Measurements from ENCODE around the gene DBX1.
"Not testable (repeated sequence)": the region's sequence is repeated elsewhere in the genome, so short reads cannot be mapped to it uniquely, and the experiment has no call there.

Gene DBX1

GRCh38 chr11:20161923-20162744 is 1.9 kb upstream of the DBX1 start:
- DNase-seq (ENCODE audit: low read depth): no peak

- no peak for DNase-seq (ENCODE audit: low read depth)
These were observed 1.1 kb upstream of the DBX1 start for GRCh38 chr11:20161230-20161918.

- DNase-seq (ENCODE audit: low read depth): no peak
These were observed 551 bp downstream of the DBX1 start for GRCh38 chr11:20159466-20160381.

GRCh38 chr11:20158597-20159257 is 1.5 kb downstream of the DBX1 start:
- DNase-seq (ENCODE audit: low read depth): no peak

- DNase-seq (ENCODE audit: low read depth): no peak
These were observed 2.5 kb downstream of the DBX1 start for GRCh38 chr11:20157728-20158127.

GRCh38 chr11:20156876-20157613 is 3.2 kb downstream of the DBX1 start:
- peak; percentile 32 for DNase-seq (ENCODE audit: low read depth)

DNA sequence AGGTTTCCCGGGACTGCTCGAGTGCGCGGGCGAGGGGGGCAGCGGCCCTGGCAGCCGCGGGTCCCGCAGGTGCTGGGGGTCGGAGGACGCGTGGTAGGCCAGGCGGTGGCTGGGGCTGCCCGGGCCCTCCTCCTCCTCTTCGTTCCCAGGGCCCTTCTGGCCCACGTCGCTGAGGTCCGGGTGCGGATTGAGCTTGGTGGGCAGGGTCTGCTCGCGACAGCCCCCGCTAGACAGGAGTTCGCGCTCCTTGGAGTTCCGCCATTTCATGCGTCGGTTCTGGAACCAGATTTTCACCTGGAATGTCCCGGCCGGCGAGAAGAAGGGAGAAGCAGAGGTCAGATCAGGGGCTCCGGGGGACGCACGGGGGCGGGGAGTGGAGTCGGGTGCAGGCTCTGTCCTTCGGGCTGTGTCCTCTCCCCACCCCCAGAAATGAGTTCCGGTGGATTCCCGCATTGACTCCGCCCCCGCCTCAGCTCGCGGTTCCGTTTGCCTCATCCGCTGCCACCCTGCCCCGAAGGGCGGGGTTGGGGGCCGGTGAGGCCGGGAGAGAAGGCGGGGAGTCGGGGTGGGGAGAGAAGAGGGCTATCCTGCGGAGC is 3.9 kb downstream of the DBX1 start:
- DNase-seq (ENCODE audit: low read depth): peak; percentile 40

GRCh38 chr11:20155683-20156279 is 4.5 kb downstream of the DBX1 start:
- DNase-seq (ENCODE audit: low read depth): no peak

- DNase-seq (ENCODE audit: low read depth): no peak
These were observed 5.9 kb downstream of the DBX1 start for GRCh38 chr11:20154381-20154780.

DNA sequence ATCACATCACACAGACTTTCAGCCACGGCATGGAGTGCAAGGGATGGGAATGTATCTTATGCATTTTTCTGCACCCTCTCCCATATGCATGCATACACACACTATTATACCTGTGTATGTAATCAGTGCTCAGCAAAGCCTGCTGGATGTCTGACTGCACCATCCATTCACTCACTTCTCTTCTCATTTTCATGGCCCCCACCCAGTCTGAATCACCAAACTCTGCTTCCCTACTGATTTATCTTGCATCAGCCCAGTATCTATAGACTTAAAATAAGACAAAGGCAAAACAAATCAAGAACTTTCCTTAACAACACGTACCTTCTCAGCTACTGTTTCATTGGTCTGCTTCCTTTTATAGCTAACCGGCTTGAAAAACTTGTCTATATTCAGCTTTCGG is 21.6 kb downstream of the DBX1 start:
- no peak for DNase-seq (ENCODE audit: low read depth)

GRCh38 chr11:20137637-20138036 is 22.6 kb downstream of the DBX1 start:
- no peak for DNase-seq (ENCODE audit: low read depth)

GRCh38 chr11:20134991-20135736 is 25.1 kb downstream of the DBX1 start:
- no peak for DNase-seq (ENCODE audit: low read depth)

- no peak for DNase-seq (ENCODE audit: low read depth)
These were observed 27.6 kb downstream of the DBX1 start for GRCh38 chr11:20132667-20133039.

- peak; percentile 20 for DNase-seq (ENCODE audit: low read depth)
These were observed 28.2 kb downstream of the DBX1 start for GRCh38 chr11:20131788-20132666.

DNA sequence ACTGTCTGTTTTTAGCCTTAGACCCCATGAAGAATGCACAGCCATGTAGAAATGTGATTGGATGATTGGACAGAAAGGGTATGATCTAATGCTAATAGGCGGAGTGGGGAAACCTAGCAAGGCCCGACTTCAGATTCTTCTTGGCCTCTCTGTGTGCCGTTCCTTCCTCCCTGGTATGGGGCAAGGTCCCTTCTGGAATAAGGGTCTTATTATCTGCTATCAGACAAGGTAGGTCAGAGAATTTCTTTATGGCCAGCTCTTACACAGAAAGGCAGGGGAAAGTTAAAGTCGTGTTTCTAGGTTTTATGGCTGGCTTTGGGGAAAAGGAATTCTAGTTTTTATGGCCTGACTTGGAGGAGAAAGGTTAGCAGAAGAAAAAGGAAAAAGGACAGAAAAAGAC is 30.6 kb downstream of the DBX1 start:
- DNase-seq (ENCODE audit: low read depth): no peak

GRCh38 chr11:20128528-20128825 is 31.8 kb downstream of the DBX1 start:
- not testable (repeated sequence) for DNase-seq (ENCODE audit: low read depth)

DNA sequence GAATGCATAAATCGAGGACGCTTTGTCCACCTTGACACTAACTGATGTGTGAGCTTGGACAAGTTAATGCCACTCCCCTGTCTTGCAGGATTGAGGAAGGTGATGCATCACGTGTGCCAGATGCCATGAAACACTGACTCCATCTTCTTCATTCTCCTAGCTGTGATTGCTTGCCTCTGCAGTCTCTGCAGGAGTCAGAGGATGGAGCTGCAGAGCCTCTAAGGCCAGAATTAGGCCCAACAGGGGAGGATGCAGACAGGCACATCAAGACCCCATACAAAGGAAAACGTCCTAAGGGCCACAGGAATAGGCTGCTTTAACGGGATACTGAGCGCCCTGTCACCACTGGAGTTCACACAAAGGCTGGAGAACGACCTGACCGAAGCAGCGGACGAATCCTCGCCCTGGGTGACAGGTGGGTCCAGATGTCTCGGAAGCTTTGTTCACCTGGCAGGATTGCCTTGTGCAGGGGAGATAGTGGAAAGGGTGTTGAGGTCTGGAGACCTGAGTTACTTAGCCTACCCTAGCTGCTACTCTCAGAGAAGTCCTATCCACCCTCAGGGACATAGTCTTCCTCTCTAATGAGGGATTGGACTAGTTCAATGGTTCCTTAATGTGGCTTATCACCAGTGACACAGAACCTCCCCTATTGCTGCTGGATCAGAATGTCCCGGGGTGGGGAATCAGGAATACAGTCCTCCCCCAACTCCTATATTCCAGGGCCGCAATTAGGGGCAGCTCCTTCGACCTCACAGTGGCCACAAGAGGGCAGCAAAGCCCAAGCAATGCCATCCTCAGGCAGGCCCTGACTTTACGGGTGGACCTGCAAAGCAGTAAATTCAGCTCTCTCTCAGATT is 32.4 kb downstream of the DBX1 start:
- peak; percentile 64 for DNase-seq (ENCODE audit: low read depth)

DNA sequence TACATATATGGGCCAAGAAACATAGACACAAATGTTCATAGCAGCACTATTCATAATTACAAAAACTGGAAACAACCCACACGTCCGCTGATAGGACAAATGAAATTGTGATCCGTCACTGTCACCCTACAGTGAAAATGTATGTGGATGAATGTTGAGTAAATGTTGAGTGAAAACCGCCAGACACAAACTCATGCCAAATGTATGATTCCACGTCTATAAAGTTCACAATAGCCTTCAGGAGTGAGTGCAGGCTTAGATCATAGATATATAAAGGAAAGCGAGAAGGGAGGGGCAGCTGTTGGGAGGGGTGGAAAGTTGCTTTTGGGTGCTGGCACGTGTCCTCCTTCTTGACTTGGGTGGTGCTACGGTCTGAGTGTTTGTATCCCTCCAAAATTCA is 33.6 kb downstream of the DBX1 start:
- no peak for DNase-seq (ENCODE audit: low read depth)
